ENCODE measurements around the gene ELOVL1. TPM values are rescaled to one million over a fixed set of nuclear protein-coding genes. Genes with fewer than 3 reads are reported as not detected.

The ELOVL1 gene
- total RNA-seq, 4 donors from 2014 or later = 19.6 to 26.7 (median 21.4) TPM

DNA sequence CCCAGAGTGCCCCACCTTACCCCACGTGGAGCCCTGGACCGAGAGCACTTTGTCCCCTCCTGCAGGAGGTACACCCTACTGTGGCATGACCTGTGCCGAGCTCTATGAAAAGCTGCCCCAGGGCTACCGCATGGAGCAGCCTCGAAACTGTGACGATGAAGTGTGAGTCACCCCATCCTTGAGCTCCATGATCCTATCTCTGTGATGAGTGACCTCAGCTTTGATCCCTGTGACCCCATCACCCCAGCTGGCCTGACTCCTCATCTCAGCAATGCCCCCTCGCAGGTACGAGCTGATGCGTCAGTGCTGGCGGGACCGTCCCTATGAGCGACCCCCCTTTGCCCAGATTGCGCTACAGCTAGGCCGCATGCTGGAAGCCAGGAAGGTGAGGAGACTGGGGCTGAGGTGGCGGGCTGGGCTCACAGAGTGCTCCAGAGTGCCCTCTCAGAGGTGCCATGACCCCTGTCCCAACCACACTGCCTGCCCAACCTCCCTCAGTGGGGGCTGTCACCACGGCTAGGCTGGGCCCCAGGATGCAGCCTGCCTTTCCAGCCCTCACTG lies 46.4 kb downstream of the ELOVL1 start:
- no peaks in the 10 kb centered on the region for H3K36me3 ChIP-seq
- H3K4me3 ChIP-seq = no peak overlapping the region
- in situ Hi-C loops (cut with MboI; ENCODE audit: low sequenced_read_pairs in 4 of 4) (no loop called here), intact Hi-C loops (cut with DNase I; ENCODE audit: low total_unique reads) (no loop called here)
- DNase-seq (no peak), ATAC-seq (no peak)
- H3K27me3 ChIP-seq = no peaks in the 10 kb centered on the region
- H3K9me3 ChIP-seq = no peaks in the 10 kb centered on the region
- no peaks in the 10 kb centered on the region for H3K4me1 ChIP-seq
- TF ChIP-seq, protein P1, sequence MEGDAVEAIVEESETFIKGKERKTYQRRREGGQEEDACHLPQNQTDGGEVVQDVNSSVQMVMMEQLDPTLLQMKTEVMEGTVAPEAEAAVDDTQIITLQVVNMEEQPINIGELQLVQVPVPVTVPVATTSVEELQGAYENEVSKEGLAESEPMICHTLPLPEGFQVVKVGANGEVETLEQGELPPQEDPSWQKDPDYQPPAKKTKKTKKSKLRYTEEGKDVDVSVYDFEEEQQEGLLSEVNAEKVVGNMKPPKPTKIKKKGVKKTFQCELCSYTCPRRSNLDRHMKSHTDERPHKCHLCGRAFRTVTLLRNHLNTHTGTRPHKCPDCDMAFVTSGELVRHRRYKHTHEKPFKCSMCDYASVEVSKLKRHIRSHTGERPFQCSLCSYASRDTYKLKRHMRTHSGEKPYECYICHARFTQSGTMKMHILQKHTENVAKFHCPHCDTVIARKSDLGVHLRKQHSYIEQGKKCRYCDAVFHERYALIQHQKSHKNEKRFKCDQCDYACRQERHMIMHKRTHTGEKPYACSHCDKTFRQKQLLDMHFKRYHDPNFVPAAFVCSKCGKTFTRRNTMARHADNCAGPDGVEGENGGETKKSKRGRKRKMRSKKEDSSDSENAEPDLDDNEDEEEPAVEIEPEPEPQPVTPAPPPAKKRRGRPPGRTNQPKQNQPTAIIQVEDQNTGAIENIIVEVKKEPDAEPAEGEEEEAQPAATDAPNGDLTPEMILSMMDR (IDR thresholded peaks at IDR 0.05 in 4 of 5, conservative IDR thresholded peaks at IDR 0.05 in 1 of 5) = no peak
- no peak for TF ChIP-seq POLR2A (IDR thresholded peaks at IDR 0.05)
- H3K27ac ChIP-seq = no peak overlapping the region

- Histone ChIP-seq H3K4me3 (no peak overlapping the region), H3K27me3 (no peaks in the 10 kb centered on the region), H3K9me3 (no peaks in the 10 kb centered on the region), H3K4me1 (no peaks in the 10 kb centered on the region), H3K27ac (no peak overlapping the region), H3K36me3 (no peaks in the 10 kb centered on the region)
- no peak for TF ChIP-seq POLR2A (IDR thresholded peaks at IDR 0.05)
- TF ChIP-seq, protein P1 (IDR thresholded peaks at IDR 0.05 in 4 of 5, conservative IDR thresholded peaks at IDR 0.05 in 1 of 5) = no peak
- in situ Hi-C loops (cut with MboI; ENCODE audit: low sequenced_read_pairs in 4 of 4) (no loop called here), intact Hi-C loops (cut with DNase I; ENCODE audit: low total_unique reads) (no loop called here)
- no peak for ATAC-seq
- no peak for DNase-seq
Measured at GRCh38 chr1:43319766-43320165, 48.0 kb downstream of the ELOVL1 start.

DNA sequence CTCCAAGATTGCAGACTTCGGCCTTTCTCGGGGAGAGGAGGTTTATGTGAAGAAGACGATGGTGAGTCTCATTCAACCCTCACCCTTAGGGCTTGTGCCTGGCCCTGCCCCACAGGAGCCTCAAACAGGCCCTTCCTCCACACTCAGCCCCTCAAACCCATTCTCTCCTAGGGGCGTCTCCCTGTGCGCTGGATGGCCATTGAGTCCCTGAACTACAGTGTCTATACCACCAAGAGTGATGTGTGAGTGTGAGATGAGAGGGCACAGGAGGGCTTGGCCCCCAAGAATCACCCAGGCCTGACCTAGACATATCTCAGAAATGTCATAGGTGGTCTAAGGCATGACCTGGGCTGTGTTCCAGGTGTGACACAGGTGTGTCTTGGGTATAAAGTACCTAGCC lies 48.5 kb downstream of the ELOVL1 start:
- Histone ChIP-seq H3K4me1 (no peaks in the 10 kb centered on the region), H3K36me3 (no peaks in the 10 kb centered on the region), H3K27ac (no peak overlapping the region), H3K4me3 (no peak overlapping the region), H3K27me3 (no peaks in the 10 kb centered on the region), H3K9me3 (no peaks in the 10 kb centered on the region)
- TF ChIP-seq, protein P1 (IDR thresholded peaks at IDR 0.05 in 4 of 5, conservative IDR thresholded peaks at IDR 0.05 in 1 of 5) = no peak
- no peak for TF ChIP-seq POLR2A (IDR thresholded peaks at IDR 0.05)
- DNase-seq = no peak
- ATAC-seq = no peak
- in situ Hi-C loops (cut with MboI; ENCODE audit: low sequenced_read_pairs in 4 of 4) = no loop called here
- intact Hi-C loops (cut with DNase I; ENCODE audit: low total_unique reads) = no loop called here

- ATAC-seq = no peak
- H3K36me3 ChIP-seq = no peaks in the 10 kb centered on the region
- no peak overlapping the region for H3K27ac ChIP-seq
- no peak for DNase-seq
- TF ChIP-seq, protein P1 (IDR thresholded peaks at IDR 0.05 in 4 of 5, conservative IDR thresholded peaks at IDR 0.05 in 1 of 5) = no peak
- H3K27me3 ChIP-seq = no peaks in the 10 kb centered on the region
- no peak overlapping the region for H3K4me3 ChIP-seq
- no peaks in the 10 kb centered on the region for H3K9me3 ChIP-seq
- H3K4me1 ChIP-seq = no peaks in the 10 kb centered on the region
- in situ Hi-C loops (cut with MboI; ENCODE audit: low sequenced_read_pairs in 4 of 4) (no loop called here), intact Hi-C loops (cut with DNase I; ENCODE audit: low total_unique reads) (no loop called here)
Measured at GRCh38 chr1:43318831-43319230, 49.0 kb downstream of the ELOVL1 start.

All from gastrocnemius medialis (tissue), 4 donors.